GM19023 (cell line): ENCODE measurements around the gene CES2.
"Not testable (repeated sequence)": the region's sequence is repeated elsewhere in the genome, so short reads cannot be mapped to it uniquely, and the experiment has no call there.

Source experiments
- ATAC-seq: cut with Tn5 transposase; IDR thresholded peaks from one replicate; pipeline ENCODE4 v1.9.1; 2021; ENCODE audit warnings: mild to moderate bottlenecking, moderate library complexity; ENCODE audit not compliant: unreplicated experiment

The CES2 gene

GRCh38 chr16:66974932-66975246 is 39.6 kb downstream of the CES2 start:
- ATAC-seq, result not testable (repeated sequence)

- ATAC-seq, result no peak
These were observed 40.1 kb downstream of the CES2 start for GRCh38 chr16:66975302-66975893.

DNA sequence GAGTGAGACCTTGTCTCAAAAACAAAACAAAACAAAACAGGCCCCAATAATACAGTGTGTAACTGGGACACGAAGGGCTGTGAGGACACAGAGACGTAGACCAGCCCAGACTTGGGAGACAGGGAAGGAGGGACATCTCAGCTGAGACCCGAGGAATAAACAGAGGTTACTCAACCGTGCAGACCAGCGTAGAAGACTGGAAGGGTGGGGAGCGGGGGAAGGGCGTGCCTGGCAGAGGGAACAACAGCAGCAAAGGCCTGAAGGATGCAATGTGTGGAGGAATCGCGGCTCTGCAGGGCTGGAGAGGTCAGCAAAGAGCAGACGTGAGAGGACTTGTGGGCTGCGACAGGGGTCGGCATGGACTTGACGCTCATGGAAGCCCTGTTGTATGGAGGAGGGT is 41.4 kb downstream of the CES2 start:
- no peak for ATAC-seq

- ATAC-seq, result peak; percentile 80
These were observed 42.2 kb downstream of the CES2 start for GRCh38 chr16:66977341-66978113.

GRCh38 chr16:66979011-66979717 is 43.8 kb downstream of the CES2 start:
- ATAC-seq, result no peak

DNA sequence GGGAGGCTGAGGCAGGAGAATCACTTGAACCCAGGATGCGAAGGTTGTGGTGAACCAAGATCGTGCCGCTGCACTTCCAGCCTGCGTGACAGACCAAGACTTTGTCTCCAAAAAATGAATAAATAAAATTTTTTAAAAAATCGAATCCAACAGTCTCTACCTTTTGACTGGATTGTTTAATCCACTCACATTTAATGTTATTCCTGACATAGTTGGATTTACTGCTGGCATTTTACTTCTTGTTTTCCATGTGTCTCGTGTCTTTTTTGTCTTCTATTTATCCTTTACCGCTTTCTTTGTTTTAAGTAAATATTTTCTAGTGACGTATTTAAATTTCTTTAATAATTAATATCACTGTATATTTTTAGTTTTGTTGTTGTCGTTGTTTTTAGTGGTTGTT is 47.7 kb downstream of the CES2 start:
- no peak for ATAC-seq

- no peak for ATAC-seq
These were observed 49.6 kb downstream of the CES2 start for GRCh38 chr16:66984892-66985311.

DNA sequence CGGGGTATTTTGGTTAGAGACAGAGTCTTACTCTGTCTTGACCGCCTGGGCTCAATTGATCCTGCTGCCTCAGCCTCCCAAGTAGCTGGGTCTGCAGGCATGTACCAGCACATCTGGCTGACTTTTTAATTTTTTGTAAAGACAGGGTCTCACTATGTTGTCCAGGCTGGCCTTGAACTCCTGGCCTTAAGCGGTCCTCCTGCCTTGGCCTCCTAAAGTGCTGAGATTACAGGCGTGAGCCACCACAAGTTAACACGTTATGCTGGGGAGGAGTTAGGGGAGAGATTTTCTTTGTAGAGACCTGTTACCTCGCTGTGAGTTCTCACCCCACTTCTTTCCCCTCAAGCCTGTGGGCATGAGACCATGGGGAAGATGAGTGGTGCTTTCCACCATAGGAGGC is 51.2 kb downstream of the CES2 start:
- ATAC-seq, result no peak

DNA sequence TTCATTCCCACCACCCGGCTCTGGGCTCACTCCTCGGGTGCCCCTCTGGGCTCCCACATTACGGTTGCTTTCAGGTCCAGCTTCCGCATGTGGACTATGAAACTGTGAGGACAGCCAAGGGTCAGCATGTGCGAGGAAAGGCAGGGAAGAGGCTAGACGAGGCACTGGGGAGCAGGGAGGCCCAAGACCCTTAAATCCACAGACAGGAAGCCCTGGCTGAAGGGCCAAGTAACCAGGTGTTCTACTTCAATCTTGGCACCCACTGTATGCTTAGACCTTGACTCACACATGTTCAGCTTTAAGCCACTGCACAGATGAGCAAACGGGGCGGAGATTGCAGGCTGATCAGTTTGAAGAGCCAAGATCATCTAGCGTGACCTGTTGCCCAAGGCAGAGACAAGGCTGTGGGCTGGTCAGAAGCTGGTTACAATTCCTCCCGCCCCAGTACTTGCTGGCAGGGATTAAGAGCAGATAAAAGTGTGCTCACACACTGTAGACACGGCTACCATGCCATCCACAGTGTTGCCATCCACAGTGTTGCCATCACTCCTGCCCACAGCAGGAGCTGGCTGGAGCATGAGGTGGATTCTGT is 53.0 kb downstream of the CES2 start, which contains the start of gene CES4A:
TSS of gene CES4A (plus strand) at position 393 of the 592 bp plus-strand sequence. CDS start at position 577, 184 bp downstream.
- ATAC-seq, result no peak

DNA sequence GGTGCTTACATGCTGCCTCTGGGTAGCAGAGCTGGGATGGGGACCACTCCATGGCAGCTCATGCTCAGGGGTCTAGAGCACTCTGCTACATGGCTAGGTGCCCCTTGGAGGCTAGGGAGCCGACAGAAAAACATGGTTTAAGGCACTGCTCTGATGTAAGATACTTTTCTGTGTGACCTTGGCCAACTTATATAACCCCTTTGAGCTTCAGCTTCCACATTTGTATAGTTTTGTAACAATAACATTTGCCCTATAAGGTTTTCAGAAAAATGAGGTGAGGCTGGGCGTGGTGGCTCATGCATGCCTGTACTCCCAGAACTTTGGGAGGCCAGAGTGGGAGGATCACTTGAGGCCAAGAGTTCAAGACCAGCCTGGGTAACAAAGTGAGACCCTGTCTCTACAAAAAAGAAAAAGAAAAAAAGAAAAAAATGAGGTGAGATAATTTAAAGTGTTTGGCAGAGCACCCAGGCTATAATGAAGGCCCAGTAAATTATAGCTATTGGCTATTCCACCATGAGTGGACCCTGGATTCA is 56.3 kb downstream of the CES2 start:
- ATAC-seq, result no peak

- ATAC-seq, result not testable (repeated sequence)
These were observed 58.2 kb downstream of the CES2 start for GRCh38 chr16:66993558-66993957.
